Hindlimb muscle (tissue), 1 donor: ENCODE results near the gene USP21. TPM values are rescaled to one million over a fixed set of nuclear protein-coding genes. Genes with fewer than 3 reads are reported as not detected.
"Not testable (repeated sequence)": the region's sequence is repeated elsewhere in the genome, so short reads cannot be mapped to it uniquely, and the experiment has no call there.

Experiments
- DNase-seq: peaks from one replicate; pipeline ENCODE4 v3.0.0-alpha.2; 2013
- polyA plus RNA-seq: library from polyadenylated mRNA; unstranded; fragments of 120-200 nt; gene quantifications from one replicate; pipeline ENCODE4 v1.2.1, GENCODE V29; 2013; ENCODE audit not compliant: insufficient read length

The USP21 gene
- 28.6 TPM for polyA plus RNA-seq

- peak; percentile 94 for DNase-seq
These were observed at the start of gene USP21 for GRCh38 chr1:161159087-161159912. TSS of gene USP21 (plus strand) at chr1:161159500. CDS start at chr1:161160641, 1,141 bp downstream.

GRCh38 chr1:161111117-161111516, 48.2 kb upstream of the USP21 start:
- DNase-seq = no peak

GRCh38 chr1:161111527-161111926, 47.8 kb upstream of the USP21 start:
- no peak for DNase-seq

- no peak for DNase-seq
These were observed 45.4 kb upstream of the USP21 start for GRCh38 chr1:161113915-161114314.

- DNase-seq = no peak
These were observed 44.7 kb upstream of the USP21 start for GRCh38 chr1:161114556-161114955.

- DNase-seq = no peak
These were observed 44.1 kb upstream of the USP21 start for GRCh38 chr1:161115132-161115711.

- DNase-seq = not testable (repeated sequence)
These were observed 43.3 kb upstream of the USP21 start for GRCh38 chr1:161115961-161116360.

- peak; percentile 92 for DNase-seq
These were observed 41.3 kb upstream of the USP21 start, which contains the start of the genes NIT1 and PFDN2 for GRCh38 chr1:161117759-161118581. TSS of gene NIT1 (plus strand) at chr1:161118105. CDS start at chr1:161118177, 72 bp downstream. TSS of gene PFDN2 (minus strand) at chr1:161118037. CDS start at chr1:161118026, 11 bp downstream.

GRCh38 chr1:161119092-161119903, 40.0 kb upstream of the USP21 start:
- DNase-seq = peak; percentile 46

- DNase-seq = no peak
These were observed 38.2 kb upstream of the USP21 start for GRCh38 chr1:161121042-161121650.

GRCh38 chr1:161121834-161122233, 37.5 kb upstream of the USP21 start:
- DNase-seq = no peak

- no peak for DNase-seq
These were observed 36.3 kb upstream of the USP21 start for GRCh38 chr1:161122967-161123366.

GRCh38 chr1:161127649-161128048, 31.7 kb upstream of the USP21 start:
- no peak for DNase-seq

- no peak for DNase-seq
These were observed 30.5 kb upstream of the USP21 start for GRCh38 chr1:161128591-161129420.

- DNase-seq = no peak
These were observed 29.0 kb upstream of the USP21 start for GRCh38 chr1:161130266-161130665.

GRCh38 chr1:161131523-161132409, 27.5 kb upstream of the USP21 start:
- peak; percentile 41 for DNase-seq

GRCh38 chr1:161132410-161133219, 26.7 kb upstream of the USP21 start, which contains the start of gene DEDD:
TSS of gene DEDD (minus strand) at chr1:161132667. CDS start at chr1:161124462, 8,205 bp downstream.
- DNase-seq = peak; percentile 95

- no peak for DNase-seq
These were observed 26.0 kb upstream of the USP21 start for GRCh38 chr1:161133220-161133740.
